A549 (cell line): ENCODE measurements around the gene JAKMIP1. TPM values are rescaled to one million over a fixed set of nuclear protein-coding genes. Genes with fewer than 3 reads are reported as not detected.

ENCODE experiments used
- ATAC-seq, 2 experiments: fragments of 200-7000 bp in 1 of 2; fragments of >200 bp in 1 of 2; cut with Nextera tagmentation in 1 of 2; cut with Tn5 transposase in 1 of 2; 3 replicates each; pipeline versions ENCODE4 v1.8.0 to v1.9.1; 2018 to 2020; ENCODE audit warnings: mild to moderate bottlenecking in 1 of 2, moderate library complexity in 1 of 2
- CTCF ChIA-PET: fragments of 300-600 bp; sonication (Branson Sonifier 250); formaldehyde crosslinking; extraction: SDS; loops from one replicate; lab custom pipeline; 2021; ENCODE audit warnings: antibody characterized with exemption, inconsistent platforms; lab: Yijun Ruan, JAX
- POLR2A ChIA-PET: fragments of 350-600 bp; formaldehyde crosslinking; extraction: SDS; loops from one replicate; lab custom pipeline; 2021; ENCODE audit warnings: antibody characterized with exemption, inconsistent platforms; lab: Yijun Ruan, JAX
- DNase-seq, 2 experiments: peaks; one replicate each; pipeline versions ENCODE4 v3.0.0 to v3.0.0-alpha.2; 2011 to 2016; ENCODE audit warnings: low read depth in 1 of 2, low spot score in 1 of 2
- FAIRE-seq: peaks from 2 replicates; lab custom pipeline; 2011; peaks lifted over from hg19 to GRCh38; lab: Jason Lieb, UNC
- H3K27ac ChIP-seq, 2 experiments: fragments of >200 bp; sonication (Bioruptor Twin); formaldehyde crosslinking; 3 replicates each; pipeline ENCODE4 v1.5.1; 2016 to 2017
- H3K4me1 ChIP-seq: fragments of >200 bp; sonication (Bioruptor Twin); formaldehyde crosslinking; 3 replicates; pipeline ENCODE4 v1.6.1; 2016
- H3K4me2 ChIP-seq: fragments of >200 bp; sonication (Bioruptor Twin); formaldehyde crosslinking; 3 replicates; pipeline ENCODE4 v1.6.1; 2016
- H3K4me3 ChIP-seq: fragments of >200 bp; sonication (Bioruptor Twin); formaldehyde crosslinking; 3 replicates; pipeline ENCODE4 v1.5.1; 2016
- H3K9me3 ChIP-seq: fragments of >200 bp; sonication (Bioruptor Twin); formaldehyde crosslinking; 3 replicates; pipeline ENCODE4 v1.6.1; 2016
- BHLHE40 ChIP-seq: IDR thresholded peaks from 2 replicates; pipeline ENCODE4 v1.6.1; 2012; ENCODE audit warnings: low read depth, low read length, inconsistent platforms
- CHD4 ChIP-seq: fragments of 200-600 bp; sonication (generic); IDR thresholded peaks from 2 replicates; pipeline ENCODE4 v1.6.1; 2016; ENCODE audit warnings: antibody characterized with exemption, mild to moderate bottlenecking, borderline replicate concordance
- FOSB ChIP-seq: fragments of 250-450 bp; sonication (Bioruptor Pico); IDR thresholded peaks from 2 replicates; pipeline ENCODE4 v1.5.0; 2020; ENCODE audit warnings: mild to moderate bottlenecking, moderate library complexity
- FOSL2 ChIP-seq, 2 experiments: fragments of 450-650 bp in 1 of 2; fragments of >200 bp in 1 of 2; sonication (Bioruptor Twin) in 1 of 2; formaldehyde crosslinking; IDR thresholded peaks; 2 replicates each; pipeline versions ENCODE4 v1.5.0 to v1.6.1; 2016 to 2020; ENCODE audit warnings: mild to moderate bottlenecking in 1 of 2, moderate library complexity in 1 of 2
- HEYL ChIP-seq: fragments of 250-450 bp; sonication (Bioruptor Pico); IDR thresholded peaks from 2 replicates; pipeline ENCODE4 v1.8.0; 2021; ENCODE audit warnings: mild to moderate bottlenecking, moderate library complexity
- HOXB13 ChIP-seq: fragments of 250-450 bp; sonication (Bioruptor Pico); IDR thresholded peaks from 2 replicates; pipeline ENCODE4 v1.5.0; 2020; ENCODE audit warnings: low read depth, mild to moderate bottlenecking, moderate library complexity
- HOXB5 ChIP-seq: fragments of 250-450 bp; sonication (Bioruptor Pico); IDR thresholded peaks from 2 replicates; pipeline ENCODE4 v1.5.0; 2020; ENCODE audit warnings: mild to moderate bottlenecking, moderate library complexity
- JUN ChIP-seq, 2 experiments: fragments of >200 bp; sonication (Bioruptor Twin); formaldehyde crosslinking; IDR thresholded peaks; 2 replicates in 1 of 2; 3 replicates in 1 of 2; pipeline ENCODE4 v1.6.1; 2016 to 2017
- MAFK ChIP-seq: fragments of 450-650 bp; IDR thresholded peaks from 2 replicates; pipeline ENCODE4 v1.6.1; 2014; ENCODE audit not compliant: partially characterized antibody
- MAZ ChIP-seq: fragments of 150-350 bp; IDR thresholded peaks from 2 replicates; pipeline ENCODE4 v1.6.1; 2014; ENCODE audit warnings: antibody characterized with exemption, low read depth, low read length, borderline replicate concordance
- NFE2L2 ChIP-seq: fragments of 150-350 bp; conservative IDR thresholded peaks from 2 replicates; pipeline ENCODE4 v1.6.1; 2014; ENCODE audit warnings: low read length
- NR3C1 ChIP-seq: fragments of >200 bp; sonication (Bioruptor Twin); formaldehyde crosslinking; IDR thresholded peaks from 3 replicates; pipeline ENCODE4 v1.6.1; 2017
- PHF8 ChIP-seq: fragments of 200-600 bp; sonication (generic); IDR thresholded peaks from 2 replicates; pipeline ENCODE4 v1.6.1; 2016; ENCODE audit warnings: low read depth, mild to moderate bottlenecking, antibody characterized with exemption, moderate library complexity, borderline replicate concordance
- SMC3 ChIP-seq: fragments of >200 bp; sonication (Bioruptor Twin); formaldehyde crosslinking; IDR thresholded peaks from 3 replicates; pipeline ENCODE4 v1.6.1; 2018; ENCODE audit warnings: inconsistent platforms
- TFCP2L1 ChIP-seq: fragments of 250-450 bp; sonication (Bioruptor Pico); IDR thresholded peaks from 2 replicates; pipeline ENCODE4 v1.5.0; 2021; ENCODE audit warnings: mild to moderate bottlenecking
- ZC3H11A ChIP-seq: fragments of 450-650 bp; IDR thresholded peaks from 2 replicates; pipeline ENCODE4 v1.6.1; 2014; ENCODE audit warnings: antibody characterized with exemption, mild to moderate bottlenecking
- WGBS: methylation state at CpG from one replicate; pipeline ENCODE4 v1.1.6; 2017; ENCODE audit errors: missing lambda C conversion rate; 5-methylcytosine and 5-hydroxymethylcytosine counted together
- polyA plus RNA-seq, 4 experiments: library from polyadenylated mRNA; depleted of rRNA in 3 of 4; stranded (reverse); fragments of >200 nt; fragmentation: RNase III in 1 of 4; extraction: RNeasy Plus Mini Kit Qiagen cat#74134 plus additional on column Dnase treatment in 1 of 4; gene quantifications; 2 replicates in 3 of 4; 3 replicates in 1 of 4; pipeline ENCODE4 v1.2.3, GENCODE V29; 2011 to 2017
- TF ChIP-seq, protein P1 (sequence below): fragments of >200 bp; sonication (Bioruptor Twin); formaldehyde crosslinking; IDR thresholded peaks from 3 replicates; pipeline ENCODE4 v1.6.1; 2016
- TF ChIP-seq, protein P2 (sequence below): IDR thresholded peaks from 2 replicates; pipeline ENCODE4 v1.6.1; 2012; ENCODE audit warnings: low read depth, borderline replicate concordance
- TF ChIP-seq, protein P3 (sequence below): fragments of 200-600 bp; sonication (generic); IDR thresholded peaks from 2 replicates; pipeline ENCODE4 v1.6.1; 2016; ENCODE audit warnings: antibody characterized with exemption, mild to moderate bottlenecking, moderate library complexity
- TF ChIP-seq, protein P4 (sequence below): fragments of >200 bp; sonication (Bioruptor Twin); formaldehyde crosslinking; IDR thresholded peaks from 2 replicates; pipeline ENCODE4 v1.6.1; 2016
- TF ChIP-seq, protein P5 (sequence below): IDR thresholded peaks from 2 replicates; pipeline ENCODE4 v1.6.1; 2012

Gene JAKMIP1
- polyA plus RNA-seq, 2 of the 4 experiments (the other 2 are of a cell fraction): not detected

DNA sequence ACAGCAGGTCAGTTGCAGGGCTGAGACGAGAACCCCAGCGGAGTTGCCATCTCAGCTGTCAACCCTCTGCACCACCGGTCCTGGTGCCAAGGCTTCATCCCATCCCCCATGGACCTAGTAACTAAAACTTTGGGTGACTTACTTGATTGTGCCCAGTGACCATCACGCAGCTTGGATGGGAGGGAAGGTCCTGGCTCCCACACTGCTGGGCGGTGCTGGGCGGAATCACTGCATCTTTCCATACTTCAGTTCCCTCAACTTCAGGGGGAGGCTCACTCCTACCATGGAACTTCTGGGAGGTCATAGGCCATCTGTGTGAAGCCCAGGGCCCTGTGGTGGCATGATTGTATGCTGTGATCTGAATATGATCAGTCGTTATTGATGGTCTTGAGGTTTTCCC lies 26.2 kb upstream of the JAKMIP1 start:
- no peak overlapping the region for H3K4me3 ChIP-seq
- ATAC-seq: no peak
- no peak for TF ChIP-seq HOXB13 (CRISPR knock-in tag)
- TF ChIP-seq MAZ: no peak
- no peak for TF ChIP-seq FOSB (CRISPR knock-in tag)
- TF ChIP-seq BHLHE40: no peak
- no peak for TF ChIP-seq JUN (IDR thresholded peaks at IDR 0.05)
- TF ChIP-seq, protein P1, sequence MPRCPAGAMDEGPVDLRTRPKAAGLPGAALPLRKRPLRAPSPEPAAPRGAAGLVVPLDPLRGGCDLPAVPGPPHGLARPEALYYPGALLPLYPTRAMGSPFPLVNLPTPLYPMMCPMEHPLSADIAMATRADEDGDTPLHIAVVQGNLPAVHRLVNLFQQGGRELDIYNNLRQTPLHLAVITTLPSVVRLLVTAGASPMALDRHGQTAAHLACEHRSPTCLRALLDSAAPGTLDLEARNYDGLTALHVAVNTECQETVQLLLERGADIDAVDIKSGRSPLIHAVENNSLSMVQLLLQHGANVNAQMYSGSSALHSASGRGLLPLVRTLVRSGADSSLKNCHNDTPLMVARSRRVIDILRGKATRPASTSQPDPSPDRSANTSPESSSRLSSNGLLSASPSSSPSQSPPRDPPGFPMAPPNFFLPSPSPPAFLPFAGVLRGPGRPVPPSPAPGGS: no peak
- TF ChIP-seq HEYL (CRISPR knock-in tag): no peak
- no peak for TF ChIP-seq TFCP2L1 (CRISPR knock-in tag)
- no peak for TF ChIP-seq HOXB5 (CRISPR knock-in tag)
- no peak for TF ChIP-seq NFE2L2
- TF ChIP-seq, protein P2, sequence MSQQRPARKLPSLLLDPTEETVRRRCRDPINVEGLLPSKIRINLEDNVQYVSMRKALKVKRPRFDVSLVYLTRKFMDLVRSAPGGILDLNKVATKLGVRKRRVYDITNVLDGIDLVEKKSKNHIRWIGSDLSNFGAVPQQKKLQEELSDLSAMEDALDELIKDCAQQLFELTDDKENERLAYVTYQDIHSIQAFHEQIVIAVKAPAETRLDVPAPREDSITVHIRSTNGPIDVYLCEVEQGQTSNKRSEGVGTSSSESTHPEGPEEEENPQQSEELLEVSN: no peak
- no peak for DNase-seq
- no peak for FAIRE-seq
- 9% methylated on average over 7 of the region's 7 CpGs for WGBS
- CTCF ChIA-PET: interaction anchor here (1.0 to 1.5 kb wide), 2 partner anchors 24 to 103 kb away, joined by 3 read pairs; no protein-coding TSS in a partner anchor
- H3K27ac ChIP-seq: no peak overlapping the region
- no peaks in the 10 kb centered on the region for H3K9me3 ChIP-seq
- no peak overlapping the region for H3K4me2 ChIP-seq
- POLR2A ChIA-PET: no interaction called here
- no peaks in the 10 kb centered on the region for H3K4me1 ChIP-seq

DNA sequence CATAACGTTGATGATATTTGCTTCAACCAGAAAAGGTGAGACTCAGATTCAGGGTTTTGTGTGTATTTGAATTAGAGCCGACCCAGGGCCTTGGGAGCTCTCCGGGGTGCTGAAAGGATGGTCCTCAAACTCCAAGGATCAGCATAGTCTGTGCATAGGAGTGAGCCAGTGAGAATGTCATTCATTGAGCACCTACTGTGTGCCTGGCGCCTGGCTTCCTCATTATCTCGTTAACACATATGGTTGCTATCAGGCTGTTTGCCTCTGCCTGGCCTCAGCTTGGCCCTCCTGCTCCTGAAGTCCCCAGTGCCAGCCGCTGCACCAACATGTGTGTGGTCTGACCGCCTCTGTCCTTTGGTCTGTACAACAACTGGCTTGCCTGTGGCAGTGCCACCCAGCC lies 25.1 kb upstream of the JAKMIP1 start:
- Histone ChIP-seq H3K4me1 (no peaks in the 10 kb centered on the region), H3K4me2 (no peak overlapping the region), H3K27ac (no peak overlapping the region), H3K9me3 (no peaks in the 10 kb centered on the region), H3K4me3 (no peak overlapping the region)
- FAIRE-seq: no peak
- ChIA-PET CTCF (interaction anchor here (0.6 to 1.5 kb wide), 3 partner anchors 25 to 350 kb away, joined by 3 read pairs; no protein-coding TSS in a partner anchor), POLR2A (no interaction called here)
- ATAC-seq: peak in 1 of 2 experiments; percentile 33; a peak in 1 of 6 replicates
- WGBS: 2% methylated on average over 4 of the region's 7 CpGs
- TF ChIP-seq FOSL2 (IDR thresholded peaks at IDR 0.05): no peak
- TF ChIP-seq FOSL2 (CRISPR knock-in tag; IDR thresholded peaks at IDR 0.05): no peak
- TF ChIP-seq, protein P3, sequence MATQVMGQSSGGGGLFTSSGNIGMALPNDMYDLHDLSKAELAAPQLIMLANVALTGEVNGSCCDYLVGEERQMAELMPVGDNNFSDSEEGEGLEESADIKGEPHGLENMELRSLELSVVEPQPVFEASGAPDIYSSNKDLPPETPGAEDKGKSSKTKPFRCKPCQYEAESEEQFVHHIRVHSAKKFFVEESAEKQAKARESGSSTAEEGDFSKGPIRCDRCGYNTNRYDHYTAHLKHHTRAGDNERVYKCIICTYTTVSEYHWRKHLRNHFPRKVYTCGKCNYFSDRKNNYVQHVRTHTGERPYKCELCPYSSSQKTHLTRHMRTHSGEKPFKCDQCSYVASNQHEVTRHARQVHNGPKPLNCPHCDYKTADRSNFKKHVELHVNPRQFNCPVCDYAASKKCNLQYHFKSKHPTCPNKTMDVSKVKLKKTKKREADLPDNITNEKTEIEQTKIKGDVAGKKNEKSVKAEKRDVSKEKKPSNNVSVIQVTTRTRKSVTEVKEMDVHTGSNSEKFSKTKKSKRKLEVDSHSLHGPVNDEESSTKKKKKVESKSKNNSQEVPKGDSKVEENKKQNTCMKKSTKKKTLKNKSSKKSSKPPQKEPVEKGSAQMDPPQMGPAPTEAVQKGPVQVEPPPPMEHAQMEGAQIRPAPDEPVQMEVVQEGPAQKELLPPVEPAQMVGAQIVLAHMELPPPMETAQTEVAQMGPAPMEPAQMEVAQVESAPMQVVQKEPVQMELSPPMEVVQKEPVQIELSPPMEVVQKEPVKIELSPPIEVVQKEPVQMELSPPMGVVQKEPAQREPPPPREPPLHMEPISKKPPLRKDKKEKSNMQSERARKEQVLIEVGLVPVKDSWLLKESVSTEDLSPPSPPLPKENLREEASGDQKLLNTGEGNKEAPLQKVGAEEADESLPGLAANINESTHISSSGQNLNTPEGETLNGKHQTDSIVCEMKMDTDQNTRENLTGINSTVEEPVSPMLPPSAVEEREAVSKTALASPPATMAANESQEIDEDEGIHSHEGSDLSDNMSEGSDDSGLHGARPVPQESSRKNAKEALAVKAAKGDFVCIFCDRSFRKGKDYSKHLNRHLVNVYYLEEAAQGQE: peak; percentile 87
- TF ChIP-seq NR3C1: no peak
- TF ChIP-seq NFE2L2: no peak
- no peak for DNase-seq

DNA sequence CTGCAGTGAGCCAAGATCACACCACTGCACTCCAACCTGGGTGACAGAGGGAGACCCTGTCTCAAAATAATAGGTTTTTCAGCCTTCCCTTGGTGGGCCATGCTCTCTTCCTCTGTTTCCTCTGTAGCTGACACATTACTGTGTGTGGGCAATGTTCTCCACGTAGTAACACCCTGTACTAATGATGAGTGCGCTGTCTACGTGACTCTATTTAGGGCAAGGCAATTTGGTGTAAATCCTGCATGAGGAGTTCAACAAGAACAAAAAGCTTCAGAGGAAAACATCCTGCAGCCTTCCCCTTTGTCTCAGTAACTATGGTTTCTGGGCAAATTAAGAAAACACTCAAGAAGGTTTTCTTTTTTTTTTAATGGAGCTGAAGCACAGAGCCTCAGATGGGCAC lies 24.4 kb upstream of the JAKMIP1 start:
- no peak for FAIRE-seq
- DNase-seq: no peak
- ATAC-seq: no peak
- 0% methylated on average over 3 of the region's 3 CpGs for WGBS
- CTCF ChIA-PET: interaction anchor here (0.6 to 1.5 kb wide), 4 partner anchors 26 to 349 kb away, joined by 3 read pairs; no protein-coding TSS in a partner anchor
- POLR2A ChIA-PET: no interaction called here
- Histone ChIP-seq H3K4me2 (no peak overlapping the region), H3K9me3 (no peaks in the 10 kb centered on the region), H3K4me1 (no peaks in the 10 kb centered on the region), H3K4me3 (no peak overlapping the region), H3K27ac (no peak overlapping the region)
- TF ChIP-seq CHD4 (no peak), PHF8 (no peak), SMC3 (no peak), ZC3H11A (no peak), MAFK (no peak)
- TF ChIP-seq, protein P4, sequence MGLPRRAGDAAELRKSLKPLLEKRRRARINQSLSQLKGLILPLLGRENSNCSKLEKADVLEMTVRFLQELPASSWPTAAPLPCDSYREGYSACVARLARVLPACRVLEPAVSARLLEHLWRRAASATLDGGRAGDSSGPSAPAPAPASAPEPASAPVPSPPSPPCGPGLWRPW: no peak
- TF ChIP-seq, protein P5, sequence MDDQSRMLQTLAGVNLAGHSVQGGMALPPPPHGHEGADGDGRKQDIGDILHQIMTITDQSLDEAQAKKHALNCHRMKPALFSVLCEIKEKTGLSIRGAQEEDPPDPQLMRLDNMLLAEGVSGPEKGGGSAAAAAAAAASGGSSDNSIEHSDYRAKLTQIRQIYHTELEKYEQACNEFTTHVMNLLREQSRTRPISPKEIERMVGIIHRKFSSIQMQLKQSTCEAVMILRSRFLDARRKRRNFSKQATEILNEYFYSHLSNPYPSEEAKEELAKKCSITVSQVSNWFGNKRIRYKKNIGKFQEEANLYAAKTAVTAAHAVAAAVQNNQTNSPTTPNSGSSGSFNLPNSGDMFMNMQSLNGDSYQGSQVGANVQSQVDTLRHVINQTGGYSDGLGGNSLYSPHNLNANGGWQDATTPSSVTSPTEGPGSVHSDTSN: no peak
- TF ChIP-seq, protein P1: no peak
- TF ChIP-seq, protein P3: no peak
